GM21737 (cell line): ENCODE measurements around the gene TRAF3IP3.

Experiments
- ATAC-seq: cut with Tn5 transposase; IDR thresholded peaks from one replicate; pipeline ENCODE4 v1.9.1; 2021; ENCODE audit warnings: mild to moderate bottlenecking, moderate library complexity; ENCODE audit not compliant: unreplicated experiment

The TRAF3IP3 gene

DNA sequence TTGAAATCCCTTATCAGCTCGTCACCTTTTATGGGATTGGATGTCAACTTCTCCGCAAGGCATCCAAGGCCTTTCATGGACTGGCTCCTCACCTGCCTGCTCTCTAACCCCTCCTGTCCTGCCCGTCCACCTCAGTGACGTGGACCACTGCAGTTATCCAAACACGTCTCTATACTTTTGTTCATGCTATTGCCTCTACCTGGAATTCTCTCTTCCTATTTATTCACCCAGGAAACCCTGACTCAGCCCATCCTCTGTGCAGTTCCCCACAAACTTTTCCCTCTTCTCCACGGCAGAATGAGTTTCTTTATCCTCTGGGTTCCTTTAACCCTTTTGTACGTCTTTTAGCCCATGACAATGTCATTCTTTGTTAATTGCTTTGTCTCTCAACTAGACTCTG, 66.9 kb downstream of the TRAF3IP3 start:
- no peak for ATAC-seq

DNA sequence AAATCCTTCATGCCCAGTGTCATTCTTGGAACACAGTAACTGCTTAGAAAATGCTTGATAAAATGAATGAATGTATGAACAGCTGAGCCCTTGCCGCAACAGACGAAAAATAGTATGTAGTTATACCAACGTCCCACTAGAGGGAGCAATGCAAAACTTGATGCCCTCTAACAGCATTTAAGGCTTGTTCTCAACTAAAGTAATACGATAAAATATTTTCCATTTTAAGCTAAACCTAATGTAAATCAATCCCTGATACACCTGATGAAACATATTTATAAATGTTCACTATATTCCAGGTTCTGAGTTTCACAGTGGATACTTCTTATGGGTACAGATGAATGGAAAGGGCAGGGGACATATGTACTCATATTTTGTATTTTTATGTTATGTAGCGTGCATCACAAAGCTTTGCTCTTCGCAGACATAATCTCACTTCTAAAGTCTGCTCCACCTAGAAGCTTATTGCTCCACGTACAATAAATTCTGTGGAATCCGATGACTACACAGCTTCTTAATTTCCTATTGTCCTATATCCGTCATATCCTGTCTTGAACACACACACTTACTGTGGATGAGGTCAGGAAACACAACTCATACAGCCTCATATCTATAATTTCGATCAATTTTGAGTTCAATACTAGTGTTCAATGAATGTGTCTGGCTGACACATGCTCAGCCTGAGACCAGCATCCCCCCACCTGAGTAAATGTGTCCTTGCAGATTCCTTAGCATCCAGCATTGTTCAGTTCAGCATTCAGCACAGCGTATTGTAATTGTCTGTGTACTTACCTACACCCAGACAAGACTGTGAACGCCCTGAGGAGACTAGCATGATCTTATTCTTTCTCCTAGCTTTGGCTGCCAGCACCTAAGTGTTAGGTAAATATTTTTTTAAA, 67.5 kb downstream of the TRAF3IP3 start:
- peak; percentile 39 for ATAC-seq

DNA sequence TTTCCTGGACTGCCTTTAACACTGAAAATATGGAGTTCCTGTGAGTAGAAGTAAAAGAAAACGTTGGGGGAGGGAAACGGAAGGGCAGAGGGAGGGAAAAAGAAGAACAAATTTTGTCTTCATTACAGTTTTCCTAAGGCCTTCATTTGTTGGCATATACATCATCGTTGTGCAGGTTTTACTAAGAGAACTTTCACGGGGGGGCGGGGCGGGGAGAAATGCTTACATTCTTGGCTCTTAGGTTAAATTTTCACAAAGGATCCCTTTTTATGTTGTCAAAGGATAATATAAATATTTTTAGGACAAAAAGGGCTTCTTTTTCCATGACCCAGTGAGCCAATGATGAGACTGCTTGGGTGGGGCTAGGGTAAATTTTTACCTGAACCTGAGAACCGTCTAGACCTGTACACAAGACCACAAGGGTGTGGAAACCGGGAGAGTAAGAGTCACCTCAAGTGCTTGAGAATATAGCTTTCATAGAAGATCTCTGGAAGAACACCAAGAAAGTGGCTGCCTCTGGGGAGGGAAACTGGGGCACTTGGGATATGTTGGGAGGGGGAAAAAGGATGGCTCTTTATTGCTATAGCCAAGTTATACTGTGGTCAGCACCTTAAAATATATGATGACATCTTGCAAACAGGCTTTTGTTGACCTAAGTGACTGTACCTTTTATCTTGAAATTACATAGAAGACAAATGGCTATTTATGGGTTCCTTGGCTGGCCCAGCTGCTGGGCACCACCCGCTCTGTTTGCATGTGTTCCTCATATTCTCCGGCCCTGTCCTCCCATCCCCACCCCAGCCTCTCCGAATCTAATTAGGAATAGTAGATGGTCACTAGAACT, 70.0 kb downstream of the TRAF3IP3 start:
- no peak for ATAC-seq

DNA sequence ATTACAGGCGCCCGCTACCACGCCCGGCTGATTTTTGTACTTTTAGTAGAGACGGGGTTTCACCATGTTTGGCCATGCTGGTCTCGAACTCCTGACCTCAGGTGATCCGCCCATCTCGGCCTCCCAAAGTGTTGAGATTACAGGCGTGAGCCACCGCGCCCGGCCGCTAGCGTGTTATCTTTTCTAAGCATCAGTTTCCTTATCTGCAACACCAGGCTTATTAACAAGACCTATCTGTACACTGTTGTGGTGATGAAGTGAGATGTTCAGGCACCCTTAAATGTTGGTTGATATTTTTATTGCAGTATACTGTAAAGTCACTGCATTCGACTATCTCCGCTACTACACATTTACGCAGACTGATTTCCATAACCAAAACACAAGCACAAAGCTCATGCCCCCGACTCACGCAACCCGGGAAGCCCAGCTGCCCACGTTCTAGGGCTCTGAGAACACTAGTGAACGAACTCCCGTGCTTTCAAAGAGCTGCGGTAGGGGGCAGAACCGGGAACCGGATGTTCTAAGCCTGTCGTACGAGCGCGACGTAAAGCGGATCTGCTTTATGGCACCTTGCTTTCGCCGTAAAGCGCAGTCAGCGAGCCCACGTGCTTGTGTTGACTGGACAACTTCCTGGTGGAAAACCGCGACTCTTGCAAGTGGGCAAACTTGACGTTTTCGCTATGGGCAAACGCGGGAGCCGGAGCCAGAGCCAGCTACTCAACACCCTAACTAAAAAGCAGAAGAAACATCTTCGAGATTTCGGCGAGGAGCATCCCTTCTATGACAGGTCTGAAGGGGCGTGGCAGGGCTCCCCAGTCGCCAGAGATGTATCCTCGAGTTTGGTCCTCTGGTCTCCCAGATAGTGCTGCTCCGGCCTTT, 71.8 kb downstream of the TRAF3IP3 start, which contains the start of gene UTP25:
Gene UTP25, plus strand, starts transcription at position 589 of the 879 bp plus-strand sequence. Its CDS starts 92 bp downstream, at position 681.
- ATAC-seq, result peak; percentile 93

DNA sequence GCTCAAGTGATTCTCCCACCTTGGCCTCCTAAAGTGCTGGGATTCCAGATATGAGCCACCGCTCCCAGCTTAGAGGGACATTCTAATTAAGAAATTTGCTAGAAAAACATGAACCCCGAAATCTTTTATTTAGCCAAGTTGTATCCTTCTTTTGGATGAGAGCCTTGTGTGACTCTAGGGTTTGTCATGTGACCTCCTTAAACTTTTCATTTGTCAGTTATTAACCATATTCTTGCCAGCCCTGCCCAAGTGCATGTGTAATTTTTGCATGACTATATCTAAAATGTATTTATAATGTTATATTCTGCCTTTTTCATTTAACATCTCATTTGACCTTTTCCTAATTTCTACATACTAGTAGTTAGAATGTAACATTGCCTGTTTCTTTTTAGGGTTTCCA, 73.9 kb downstream of the TRAF3IP3 start:
- no peak for ATAC-seq

DNA sequence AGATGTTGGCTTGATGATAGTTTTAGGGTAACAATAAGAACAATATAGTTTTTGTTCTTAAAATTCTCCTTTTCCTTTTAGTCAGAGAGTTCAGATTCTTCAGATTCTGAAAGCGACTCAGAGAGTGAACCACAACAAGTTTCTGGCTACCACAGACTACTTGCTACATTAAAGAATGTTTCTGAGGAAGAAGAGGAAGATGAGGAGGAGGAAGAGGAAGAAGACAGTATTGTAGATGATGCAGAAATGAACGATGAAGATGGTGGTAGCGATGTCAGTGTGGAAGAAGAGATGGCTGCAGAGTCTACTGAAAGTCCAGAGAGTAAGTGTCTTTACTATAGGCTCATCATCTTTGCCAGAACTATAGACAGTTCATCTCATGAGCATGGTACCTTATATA, 74.9 kb downstream of the TRAF3IP3 start:
- ATAC-seq, result no peak

DNA sequence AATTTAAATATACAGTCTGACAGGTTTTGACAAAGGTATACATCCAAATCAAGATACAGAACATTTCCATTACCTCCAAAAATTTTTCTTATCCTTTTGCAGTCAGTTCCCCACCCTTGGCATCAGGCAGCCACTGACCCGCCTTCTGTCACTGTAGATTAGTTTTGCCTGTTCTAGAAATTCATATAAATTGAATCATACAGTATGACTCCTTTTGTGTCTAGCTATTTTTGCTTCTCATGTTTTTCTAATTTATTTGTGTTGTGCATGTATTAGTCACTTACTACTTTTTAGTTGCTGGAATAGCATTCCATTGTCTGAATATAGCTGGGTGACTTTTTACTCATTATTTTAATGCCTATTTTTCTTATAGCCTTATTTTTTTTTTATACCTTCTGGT, 75.8 kb downstream of the TRAF3IP3 start:
- ATAC-seq, result no peak
